ENCODE results near the gene C16orf95.
A peak's percentile ranks its signal among the peaks of the same experiment; 100 is the strongest.

Gene C16orf95

GRCh38 chr16:87311387-87311786 lies 5.8 kb downstream of the C16orf95 start:
- DNase-seq: no peak

GRCh38 chr16:87310610-87311009 lies 6.6 kb downstream of the C16orf95 start:
- DNase-seq: no peak

- DNase-seq: no peak
Observed at GRCh38 chr16:87309620-87310525, 7.3 kb downstream of the C16orf95 start.

- no peak for DNase-seq
Observed at GRCh38 chr16:87308826-87309225, 8.4 kb downstream of the C16orf95 start.

- DNase-seq: no peak
Observed at GRCh38 chr16:87306516-87306915, 10.7 kb downstream of the C16orf95 start.

- DNase-seq: no peak
Observed at GRCh38 chr16:87305505-87306391, 11.4 kb downstream of the C16orf95 start.

GRCh38 chr16:87304951-87305350 lies 12.2 kb downstream of the C16orf95 start:
- no peak for DNase-seq

GRCh38 chr16:87303962-87304521 lies 13.2 kb downstream of the C16orf95 start:
- DNase-seq: no peak

- no peak for DNase-seq
Observed at GRCh38 chr16:87303431-87303930, 13.7 kb downstream of the C16orf95 start.

- DNase-seq: no peak
Observed at GRCh38 chr16:87298857-87299465, 18.2 kb downstream of the C16orf95 start.

- DNase-seq: peak; percentile 32
Observed at GRCh38 chr16:87297918-87298631, 19.1 kb downstream of the C16orf95 start.

GRCh38 chr16:87297407-87297806 lies 19.8 kb downstream of the C16orf95 start:
- DNase-seq: no peak

- no peak for DNase-seq
Observed at GRCh38 chr16:87295661-87296531, 21.3 kb downstream of the C16orf95 start.

- peak; percentile 45 for DNase-seq
Observed at GRCh38 chr16:87295259-87295658, 21.9 kb downstream of the C16orf95 start.

GRCh38 chr16:87293990-87294389 lies 23.2 kb downstream of the C16orf95 start:
- DNase-seq: no peak

- DNase-seq: no peak
Observed at GRCh38 chr16:87291944-87292343, 25.2 kb downstream of the C16orf95 start.

GRCh38 chr16:87288753-87289362 lies 28.3 kb downstream of the C16orf95 start:
- DNase-seq: no peak

GRCh38 chr16:87286839-87287626 lies 30.2 kb downstream of the C16orf95 start:
- no peak for DNase-seq

GRCh38 chr16:87284183-87284582 lies 33.0 kb downstream of the C16orf95 start:
- DNase-seq: no peak

Data from RPMI8226 (cell line).